GM23248 (cell line): ENCODE data around the gene ARV1. TPM values are rescaled to one million over a fixed set of nuclear protein-coding genes. Genes with fewer than 3 reads are reported as not detected.
"Not testable (repeated sequence)": the region's sequence is repeated elsewhere in the genome, so short reads cannot be mapped to it uniquely, and the experiment has no call there.

Experiments
- DNase-seq: peaks from one replicate; pipeline ENCODE4 v3.0.0-alpha.2; 2015
- H2AFZ ChIP-seq: fragments of 200-600 bp; sonication (generic); 2 replicates; pipeline ENCODE4 v1.6.1; 2016; ENCODE audit warnings: antibody characterized with exemption
- H3F3A ChIP-seq: fragments of 200-600 bp; sonication (generic); 2 replicates; pipeline ENCODE4 v1.6.1; 2016; ENCODE audit warnings: mild to moderate bottlenecking, antibody characterized with exemption, mixed run types; ENCODE audit not compliant: insufficient read depth
- H3K27ac ChIP-seq: fragments of 200-600 bp; sonication (generic); 2 replicates; pipeline ENCODE4 v1.5.1; 2016; ENCODE audit warnings: mild to moderate bottlenecking
- H3K27me3 ChIP-seq: fragments of 200-600 bp; sonication (generic); replicated peaks from 2 replicates; pipeline ENCODE4 v1.6.1; 2016; ENCODE audit warnings: mild to moderate bottlenecking; ENCODE audit not compliant: insufficient read depth
- H3K36me3 ChIP-seq: fragments of 200-600 bp; sonication (generic); 2 replicates; pipeline ENCODE4 v1.6.1; 2016; ENCODE audit warnings: low read depth, mild to moderate bottlenecking
- H3K4me1 ChIP-seq: fragments of 200-600 bp; sonication (generic); 2 replicates; pipeline ENCODE4 v1.6.1; 2016; ENCODE audit warnings: mild to moderate bottlenecking; ENCODE audit not compliant: insufficient read depth
- H3K4me2 ChIP-seq: fragments of 200-600 bp; sonication (generic); one replicate; pipeline ENCODE4 v1.6.1; 2016; ENCODE audit warnings: mild to moderate bottlenecking; ENCODE audit not compliant: unreplicated experiment
- H3K4me3 ChIP-seq: fragments of 200-600 bp; sonication (generic); 2 replicates; pipeline ENCODE4 v1.5.1; 2016; ENCODE audit warnings: mild to moderate bottlenecking
- H3K79me2 ChIP-seq: fragments of 200-600 bp; sonication (generic); 2 replicates; pipeline ENCODE4 v1.6.1; 2016; ENCODE audit warnings: mild to moderate bottlenecking; ENCODE audit not compliant: insufficient read depth
- H3K9ac ChIP-seq: fragments of 200-600 bp; sonication (generic); 2 replicates; pipeline ENCODE4 v1.6.1; 2016; ENCODE audit warnings: mild to moderate bottlenecking
- H3K9me2 ChIP-seq: fragments of 200-600 bp; sonication (generic); 2 replicates; pipeline ENCODE4 v1.6.1; 2016; ENCODE audit warnings: mixed run types, mild to moderate bottlenecking, moderate library complexity; ENCODE audit not compliant: insufficient read depth
- H3K9me3 ChIP-seq: fragments of 200-600 bp; sonication (generic); one replicate; pipeline ENCODE4 v1.6.1; 2017; ENCODE audit warnings: low read depth
- H4K20me1 ChIP-seq: fragments of 200-600 bp; sonication (generic); 2 replicates; pipeline ENCODE4 v1.6.0; 2016; ENCODE audit not compliant: insufficient read depth
- EZH2 ChIP-seq: fragments of 200-600 bp; sonication (generic); IDR thresholded peaks from 2 replicates; pipeline ENCODE4 v1.6.1; 2018; ENCODE audit warnings: antibody characterized with exemption, mild to moderate bottlenecking; ENCODE audit not compliant: insufficient read depth, poor library complexity, severe bottlenecking
- EZH2phosphoT487 ChIP-seq: fragments of 200-600 bp; sonication (generic); IDR thresholded peaks from 2 replicates; pipeline ENCODE4 v1.6.1; 2018; ENCODE audit warnings: antibody characterized with exemption, moderate library complexity, mild to moderate bottlenecking, low read depth; ENCODE audit not compliant: insufficient read depth
- WGBS, 2 experiments: methylation state at CpG; one replicate each; pipeline ENCODE4 v1.1.6; 2015 to 2017; ENCODE audit warnings: low lambda C conversion rate in 2 of 2, low coverage in 1 of 2; ENCODE audit errors: missing lambda C conversion rate in 2 of 2; 5-methylcytosine and 5-hydroxymethylcytosine counted together
- in situ Hi-C: fragments of 300-500 bp; cut with MboI; formaldehyde crosslinking; loops from 2 replicates; pipeline ENCODE4 v1.15.0; 2020
- microRNA counts: library from miRNA; unstranded; fragments of <30 nt; microRNA quantifications from one replicate; lab custom pipeline; 2016
- polyA plus RNA-seq: library from polyadenylated mRNA; unstranded; fragments of >200 nt; fragmentation: Nextera tagmentation; extraction: Ambion mirVana; gene quantifications from 2 replicates; pipeline ENCODE4 v1.2.1, GENCODE V29; 2016
- total RNA-seq: library from RNA; depleted of rRNA; stranded (reverse); fragments of >200 nt; shearing (Covaris generic); gene quantifications from 2 replicates; pipeline ENCODE4 v1.2.3, GENCODE V29; 2014; rRNA removed

The ARV1 gene
- total and polyA plus RNA-seq, 2 experiments from 2014 or later = 26.2 to 30.2 TPM

DNA sequence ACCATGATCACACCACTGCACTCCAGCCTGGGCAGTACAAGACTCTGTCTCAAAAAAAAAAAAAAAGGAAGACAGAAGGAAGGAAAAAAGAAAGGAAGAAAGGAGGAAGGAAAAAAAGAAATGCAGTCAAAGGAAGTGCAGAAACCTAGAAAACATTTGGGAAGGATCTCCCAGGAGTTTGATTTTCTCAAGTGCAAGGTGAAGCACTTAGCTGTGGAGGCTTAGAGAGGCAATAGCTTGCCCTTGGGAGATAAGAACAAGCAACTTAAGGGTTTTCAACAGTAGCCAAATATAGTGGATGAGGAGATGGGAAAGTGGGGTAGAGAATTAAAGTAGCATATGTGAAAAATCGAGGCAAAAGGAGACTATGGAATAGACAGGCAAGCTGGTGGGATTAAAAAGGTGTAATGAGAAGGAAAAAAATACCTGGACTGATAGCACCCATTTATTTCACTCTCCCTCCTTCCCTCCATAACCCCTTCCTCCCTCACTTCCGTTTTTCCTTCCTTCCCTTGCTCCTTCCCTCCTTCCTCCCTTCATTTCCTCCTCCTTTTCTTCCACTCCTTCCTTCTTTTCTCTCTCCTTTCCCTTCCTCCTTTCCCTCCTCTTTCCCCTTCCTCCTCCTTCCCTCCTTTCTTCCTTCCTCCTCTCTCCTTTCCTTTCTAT, 68.0 kb downstream of the ARV1 start:
- Histone ChIP-seq H3F3A (no peaks in the 10 kb centered on the region), H3K79me2 (no peaks in the 10 kb centered on the region), H2AFZ (no peak overlapping the region), H3K36me3 (no peaks in the 10 kb centered on the region), H3K27me3 (peaks cover 8% of the 10 kb centered on the region), H3K4me2 (no peak overlapping the region), H3K27ac (no peak overlapping the region), H3K4me1 (no peaks in the 10 kb centered on the region), H3K9ac (no peak overlapping the region), H3K9me3 (no peaks in the 10 kb centered on the region), H3K4me3 (no peak overlapping the region), H3K9me2 (no peaks in the 10 kb centered on the region), H4K20me1 (no peaks in the 10 kb centered on the region)
- TF ChIP-seq EZH2 (no peak), EZH2phosphoT487 (no peak)
- 23 to 74% methylated on average over 2 of the region's 2 CpGs for whole genome bisulfite sequencing, 2 experiments
- no peak for DNase-seq
- in situ Hi-C loops = no loop called here

DNA sequence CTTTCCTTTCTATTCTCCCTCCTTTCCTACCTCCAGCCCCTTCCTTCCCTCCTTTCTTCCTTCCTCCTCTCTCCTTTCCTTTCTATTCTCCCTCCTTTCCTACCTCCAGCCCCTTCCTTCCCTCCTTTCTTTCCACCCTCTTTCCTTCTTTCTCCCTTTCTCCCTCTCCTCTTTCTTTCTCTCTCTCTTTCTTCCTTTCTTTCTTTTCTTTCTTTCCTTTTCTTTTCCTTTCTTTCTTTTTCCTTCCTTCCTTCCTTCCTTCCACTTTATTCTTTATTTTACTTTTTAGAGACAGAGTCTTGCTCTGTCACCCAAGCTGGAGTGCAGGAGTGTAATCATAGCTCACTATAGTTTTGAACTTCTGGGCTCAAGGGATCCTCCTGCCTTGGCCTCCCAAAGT, 68.6 kb downstream of the ARV1 start:
- H3F3A ChIP-seq, H4K20me1 ChIP-seq, H2AFZ ChIP-seq, H3K9ac ChIP-seq, H3K79me2 ChIP-seq, H3K4me3 ChIP-seq, H3K27ac ChIP-seq, H3K36me3 ChIP-seq, H3K27me3 ChIP-seq, H3K4me1 ChIP-seq, H3K9me3 ChIP-seq, DNase-seq, H3K4me2 ChIP-seq, in situ Hi-C loops, H3K9me2 ChIP-seq: not testable (repeated sequence)

DNA sequence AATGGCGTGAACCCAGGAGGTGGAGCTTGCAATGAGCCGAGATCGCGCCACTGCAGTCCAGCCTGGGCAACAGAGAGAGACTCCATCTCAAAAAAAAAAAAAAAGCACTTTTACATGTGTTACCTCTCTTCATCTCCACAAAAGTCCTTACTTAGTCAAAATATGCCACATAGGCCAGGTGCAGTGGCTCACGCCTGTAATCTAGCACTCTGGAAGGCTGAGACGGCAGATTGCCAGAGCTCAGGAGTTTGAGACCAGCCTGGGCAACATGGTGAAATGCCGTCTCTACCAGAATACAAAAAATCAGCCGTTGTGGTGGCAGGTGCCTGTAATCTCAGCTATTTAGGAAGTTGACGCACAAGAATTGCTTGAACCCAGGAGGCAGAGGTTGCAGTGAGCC, 69.5 kb downstream of the ARV1 start:
- H3K79me2 ChIP-seq, in situ Hi-C loops, H2AFZ ChIP-seq, H3K4me1 ChIP-seq, DNase-seq, H3K9ac ChIP-seq, H3K27me3 ChIP-seq, H3K4me3 ChIP-seq, H3K9me2 ChIP-seq, H3K4me2 ChIP-seq, H3F3A ChIP-seq, H3K9me3 ChIP-seq, H4K20me1 ChIP-seq, H3K27ac ChIP-seq, H3K36me3 ChIP-seq: not testable (repeated sequence)
- 78% methylated on average over 9 of the region's 9 CpGs for WGBS, 2 experiments

DNA sequence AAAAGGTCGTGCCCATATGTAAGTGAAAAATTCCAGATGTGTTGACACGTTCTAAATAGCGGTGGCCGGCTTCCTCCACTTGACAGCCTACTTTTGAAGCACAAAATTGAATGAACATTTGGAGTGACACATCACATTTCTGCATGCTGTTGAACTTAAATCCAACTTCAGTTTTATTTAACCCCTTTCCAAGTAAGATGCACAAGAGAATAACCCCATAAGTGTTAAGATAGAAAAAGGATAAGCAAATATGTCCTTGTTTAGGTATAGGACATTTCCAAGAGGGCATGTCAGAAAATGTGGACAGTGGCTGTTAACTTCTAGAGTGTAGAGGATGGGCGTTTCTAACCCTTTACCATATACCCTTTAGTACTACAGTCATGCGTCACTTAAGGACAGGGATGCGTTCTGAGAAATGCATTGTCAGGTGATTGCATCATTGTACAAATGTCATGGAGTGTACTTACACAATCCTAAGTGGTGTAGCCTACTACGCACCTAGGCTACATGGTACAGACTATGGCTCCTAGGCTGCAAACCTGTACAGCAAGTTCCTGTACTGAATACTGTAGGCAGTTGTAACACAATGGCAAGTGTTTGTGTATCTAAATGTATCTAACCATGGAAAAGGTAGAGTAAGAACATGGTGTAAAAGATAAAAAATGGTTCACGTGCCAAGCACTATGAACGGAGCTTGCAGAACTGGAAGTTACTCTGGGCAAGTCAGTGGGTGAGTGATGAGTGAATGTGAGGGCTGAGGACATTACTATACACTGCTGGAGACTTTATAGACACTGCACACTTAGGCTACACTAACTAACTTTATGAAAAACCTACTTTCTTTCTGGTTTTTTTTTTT, 70.5 kb downstream of the ARV1 start:
- Histone ChIP-seq H3K9me3 (no peaks in the 10 kb centered on the region), H3K4me3 (no peak overlapping the region), H3K9ac (no peak overlapping the region), H3K27me3 (peaks cover 7% of the 10 kb centered on the region), H3K79me2 (no peaks in the 10 kb centered on the region), H4K20me1 (no peaks in the 10 kb centered on the region), H3K9me2 (no peaks in the 10 kb centered on the region), H3K27ac (no peak overlapping the region), H3F3A (no peaks in the 10 kb centered on the region), H3K4me2 (no peak overlapping the region), H3K36me3 (no peaks in the 10 kb centered on the region), H3K4me1 (0 out of 2 replicates have a peak, but pooled peaks cover 4% of the 10 kb centered on the region), H2AFZ (no peak overlapping the region)
- in situ Hi-C loops = no loop called here
- WGBS, 2 experiments = 41 to 47% methylated on average over 10 of the region's 10 CpGs
- no peak for TF ChIP-seq EZH2
- no peak for TF ChIP-seq EZH2phosphoT487
- no peak for DNase-seq

MicroRNA genes within 50 kb of the gene (microRNA counts, 767-probe panel; counts per million panel counts)
- 447 counts per million, percentile 86 among the panel's probes with 10 or more counts for microRNA hsa-miR-1182 (lab: Ali Mortazavi, UCI)

Other genes starting within 250 kb of the ARV1 start
- gene CAPN9, start 231.7 kb upstream of the ARV1 start, total RNA-seq = not detected in 2 replicates
- gene CAPN9, start 231.7 kb upstream of the ARV1 start, polyA plus RNA-seq = not detected in 2 replicates
- 108 and 123 TPM in 2 replicates for gene C1orf198, start 110.6 kb upstream of the ARV1 start, total RNA-seq
- gene C1orf198, start 110.6 kb upstream of the ARV1 start, polyA plus RNA-seq = 76.2 and 79.5 TPM in 2 replicates
- 11.1 and 14.3 TPM in 2 replicates for gene TTC13, start 233 bp upstream of the ARV1 start, total RNA-seq
- 6.7 and 9.1 TPM in 2 replicates for gene TTC13, start 233 bp upstream of the ARV1 start, polyA plus RNA-seq
- gene FAM89A, start 61.2 kb downstream of the ARV1 start, total RNA-seq = 0.51 and 6.3 TPM in 2 replicates
- 2.4 and 3.1 TPM in 2 replicates for gene FAM89A, start 61.2 kb downstream of the ARV1 start, polyA plus RNA-seq
- not detected in 2 replicates for gene TRIM67, start 183.0 kb downstream of the ARV1 start, total RNA-seq
- not detected in 2 replicates for gene TRIM67, start 183.0 kb downstream of the ARV1 start, polyA plus RNA-seq